Body of pancreas (tissue), 4 donors: ENCODE data around the gene BCR. TPM values are rescaled to one million over a fixed set of nuclear protein-coding genes. Genes with fewer than 3 reads are reported as not detected.

ENCODE experiments used
- ATAC-seq: fragments of 150-250 bp; one replicate; pipeline ENCODE4 v1.9.1; 2016
- DNase-seq, 4 donors: peaks; one replicate each; pipeline ENCODE4 v3.0.0-alpha.2; 2019
- H3K27ac ChIP-seq, 4 donors: fragments of 200-600 bp; sonication (generic); 1 replicate in 3 of 4; 2 replicates in 1 of 4; pipeline versions ENCODE4 v1.5.1 to v1.6.1; 2016 to 2019; ENCODE audit warnings: mild to moderate bottlenecking in 1 of 4, mixed read lengths in 1 of 4, moderate library complexity in 1 of 4
- H3K27me3 ChIP-seq, 2 donors: fragments of 200-600 bp; sonication (generic); one replicate each; pipeline ENCODE4 v1.6.0; 2016; ENCODE audit warnings: mild to moderate bottlenecking in 1 of 2
- H3K36me3 ChIP-seq, 2 donors: fragments of 200-600 bp; sonication (generic); replicated peaks in 1 of 2; 2 replicates each; pipeline ENCODE4 v1.5.1; 2016; ENCODE audit warnings: low read depth in 2 of 2; ENCODE audit not compliant: insufficient read depth in 1 of 2
- H3K4me1 ChIP-seq: fragments of 200-600 bp; sonication (generic); one replicate; pipeline ENCODE4 v1.6.0; 2016
- H3K4me3 ChIP-seq, 2 donors: fragments of 200-600 bp; sonication (generic); 1 replicate in 1 of 2; 2 replicates in 1 of 2; pipeline ENCODE4 v1.5.1; 2016 to 2019
- H3K9me3 ChIP-seq, 3 donors: fragments of 200-600 bp; sonication (generic); 1 replicate in 2 of 3; 2 replicates in 1 of 3; pipeline ENCODE4 v1.5.1; 2016
- CTCF ChIP-seq, 7 experiments: fragments of 450-650 bp in 4 of 7; fragments of 200-600 bp in 3 of 7; sonication (generic) in 3 of 7; IDR thresholded peaks; one replicate each; pipeline ENCODE4 v1.5.1; 2016 to 2019; ENCODE audit warnings: antibody characterized with exemption in 7 of 7
- POLR2A ChIP-seq, 3 donors: fragments of 450-650 bp; IDR thresholded peaks; one replicate each; pipeline ENCODE4 v1.6.1; 2016; ENCODE audit warnings: antibody characterized with exemption in 3 of 3, mild to moderate bottlenecking in 2 of 3
- whole genome bisulfite sequencing, 2 donors: methylation state at CpG; one replicate each; pipeline ENCODE4 v1.1.5; 2017; 5-methylcytosine and 5-hydroxymethylcytosine counted together
- intact Hi-C: fragments of 100-400 bp; cut with DNase I; formaldehyde crosslinking; loops from one replicate; pipeline ENCODE4 v1.15.1; 2023
- total RNA-seq, 2 donors: library from RNA; depleted of rRNA; stranded (reverse); fragments of >200 nt; gene quantifications; one replicate each; pipeline ENCODE4 v1.1.0, GENCODE V29; 2016

Gene BCR
- total RNA-seq, 2 donors from 2014 or later, result 28.3 to 71.2 TPM

- ATAC-seq, result peak; percentile 47
- Histone ChIP-seq H3K36me3 (no peaks in the 10 kb centered on the region), H3K4me1 (peaks cover 35% of the 10 kb centered on the region), H3K27ac (peak overlapping the region in 1 of 4 donors; percentile 25), H3K9me3 (no peaks in the 10 kb centered on the region), H3K4me3 (no peak overlapping the region), H3K27me3 (no peaks in the 10 kb centered on the region)
- DNase-seq, result peak in 3 of 4 donors; percentile 35 to 47 (median 45)
- WGBS, 2 donors, result 82 to 100% methylated on average over 2 of the region's 2 CpGs
- no peak for TF ChIP-seq CTCF (IDR thresholded peaks at IDR 0.05)
- TF ChIP-seq POLR2A (IDR thresholded peaks at IDR 0.05), result no peak
- intact Hi-C loops, result no loop called here
Observed at GRCh38 chr22:23248583-23248982, 68.3 kb downstream of the BCR start.

DNA sequence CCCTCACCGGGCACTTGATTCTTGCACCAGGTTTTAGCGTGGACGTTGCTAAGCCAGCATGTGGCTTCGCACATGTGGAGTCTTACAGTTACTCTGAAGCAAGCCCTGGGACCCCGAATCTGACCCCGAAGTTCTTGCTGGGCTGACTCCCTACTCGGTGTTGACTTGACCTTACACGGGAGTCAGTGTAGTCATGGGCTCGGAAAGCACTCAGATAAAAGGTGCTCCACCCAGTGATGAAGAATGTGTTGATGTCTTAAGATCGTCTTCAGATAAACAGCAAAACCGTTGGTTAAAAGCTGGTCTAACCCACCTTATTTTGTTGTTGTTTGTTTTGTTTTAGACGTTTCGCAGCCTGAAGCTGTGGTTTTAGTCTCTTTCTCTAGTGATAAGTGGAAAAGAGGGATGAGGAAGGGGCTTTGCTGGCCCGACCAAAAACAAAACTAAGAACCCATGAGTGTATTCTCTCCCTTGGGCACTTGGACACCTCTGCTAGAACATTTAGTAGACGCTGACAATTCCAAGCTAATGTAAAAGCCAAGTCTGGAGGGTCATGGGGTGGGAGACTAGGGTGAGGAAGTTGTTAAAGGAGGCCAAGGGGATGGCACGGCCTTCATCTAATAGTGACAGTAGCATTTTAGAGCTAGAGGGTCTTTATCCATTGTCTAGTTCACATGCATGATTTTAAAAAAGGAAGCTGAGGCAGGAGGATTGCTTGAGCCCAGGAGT is 69.9 kb downstream of the BCR start:
- no peak overlapping the region for H3K4me3 ChIP-seq
- H3K4me1 ChIP-seq, result peaks cover 35% of the 10 kb centered on the region
- no peak overlapping the region for H3K27ac ChIP-seq
- intact Hi-C loops, result no loop called here
- ATAC-seq (no peak), DNase-seq (no peak)
- no peaks in the 10 kb centered on the region for H3K27me3 ChIP-seq
- H3K9me3 ChIP-seq, result no peaks in the 10 kb centered on the region
- H3K36me3 ChIP-seq, result no peaks in the 10 kb centered on the region
- 80 to 91% methylated on average over 16 of the region's 16 CpGs for WGBS, 2 donors
- no peak for TF ChIP-seq CTCF (IDR thresholded peaks at IDR 0.05)
- no peak for TF ChIP-seq POLR2A (IDR thresholded peaks at IDR 0.05)

GRCh38 chr22:23250785-23251363 is 70.6 kb downstream of the BCR start:
- Histone ChIP-seq H3K27ac (peak overlapping the region in 1 of 4 donors; percentile 45), H3K4me3 (no peak overlapping the region), H3K27me3 (no peaks in the 10 kb centered on the region), H3K36me3 (no peaks in the 10 kb centered on the region), H3K4me1 (peaks cover 36% of the 10 kb centered on the region), H3K9me3 (no peaks in the 10 kb centered on the region)
- TF ChIP-seq CTCF (IDR thresholded peaks at IDR 0.05) (no peak), POLR2A (IDR thresholded peaks at IDR 0.05) (no peak)
- 86 to 96% methylated on average over 11 to 14 of the region's 14 CpGs for WGBS, 2 donors
- ATAC-seq (no peak), DNase-seq (no peak)
- intact Hi-C loops, result no loop called here

DNA sequence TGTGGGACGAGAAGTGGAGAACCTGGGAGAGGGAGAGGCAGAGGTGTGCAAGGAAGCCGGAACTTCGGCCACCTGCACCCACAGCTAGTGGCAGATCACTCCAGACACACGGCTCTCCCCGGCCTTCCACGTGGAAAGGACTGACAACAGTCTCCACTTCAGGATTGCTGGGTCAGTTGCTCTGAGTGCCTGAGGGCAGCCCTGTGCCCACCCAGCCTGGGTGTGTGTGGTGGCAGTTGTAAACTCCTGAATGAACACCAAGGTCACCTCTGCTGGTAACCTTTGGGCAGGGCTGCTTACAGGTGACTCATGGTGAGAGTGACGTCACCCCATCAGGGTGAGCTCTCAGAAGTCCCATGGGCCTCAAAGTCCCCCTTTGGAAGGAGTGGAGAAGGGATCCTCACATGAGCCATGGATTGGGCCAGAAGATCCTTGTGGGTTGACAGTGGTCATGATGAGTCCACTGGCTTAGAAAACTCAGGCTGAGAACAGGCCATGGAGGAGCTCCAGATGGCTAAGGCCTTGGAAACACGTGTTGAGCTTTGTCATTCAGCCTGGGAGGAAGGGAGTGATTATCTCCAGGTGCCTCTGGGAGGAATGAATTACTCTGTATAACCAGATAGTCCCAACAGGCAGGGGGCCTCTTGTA is 71.3 kb downstream of the BCR start:
- H3K4me3 ChIP-seq, result no peak overlapping the region
- peak; percentile 71 for ATAC-seq
- no peaks in the 10 kb centered on the region for H3K9me3 ChIP-seq
- peaks cover 43% of the 10 kb centered on the region for H3K4me1 ChIP-seq
- no peaks in the 10 kb centered on the region for H3K27me3 ChIP-seq
- intact Hi-C loops, result no loop called here
- 77% methylated on average over 8 of the region's 8 CpGs; no CpG with 5 or more reads in 1 of the 2 donors for WGBS, 2 donors
- TF ChIP-seq POLR2A (IDR thresholded peaks at IDR 0.05) (no peak), CTCF (IDR thresholded peaks at IDR 0.05) (peak in 1 of 7 experiments; percentile 6)
- peak; percentile 37 to 66 (median 55) for DNase-seq
- H3K27ac ChIP-seq, result peak overlapping the region in 1 of 4 donors; percentile 45
- H3K36me3 ChIP-seq, result no peaks in the 10 kb centered on the region
